HEK293T (cell line): Measurements from ENCODE around the gene GPD2.

ENCODE experiments used
- CTCF ChIA-PET: fragments of 350-600 bp; formaldehyde crosslinking; extraction: SDS; loops from one replicate; lab custom pipeline; 2021; ENCODE audit warnings: antibody characterized with exemption, inconsistent platforms; lab: Yijun Ruan, JAX
- POLR2A ChIA-PET: fragments of 350-600 bp; formaldehyde crosslinking; extraction: SDS; loops from one replicate; lab custom pipeline; 2020; ENCODE audit warnings: antibody characterized with exemption, inconsistent platforms; lab: Yijun Ruan, JAX
- DNase-seq: peaks from one replicate; pipeline ENCODE4 v3.0.0; 2012; ENCODE audit warnings: mixed read lengths; ENCODE audit errors: extremely low spot score
- ARNT ChIP-seq: fragments of 450-650 bp; IDR thresholded peaks from 2 replicates; pipeline ENCODE4 v1.6.1; 2017; ENCODE audit warnings: mild to moderate bottlenecking
- BHLHE40 ChIP-seq: fragments of 450-650 bp; IDR thresholded peaks from 2 replicates; pipeline ENCODE4 v1.6.1; 2016; ENCODE audit warnings: mild to moderate bottlenecking, moderate library complexity, borderline replicate concordance
- CTBP1 ChIP-seq: fragments of 450-650 bp; IDR thresholded peaks from 2 replicates; pipeline ENCODE4 v1.6.1; 2016; ENCODE audit warnings: borderline replicate concordance
- ELF4 ChIP-seq: fragments of 450-650 bp; IDR thresholded peaks from 2 replicates; pipeline ENCODE4 v1.6.1; 2017; ENCODE audit warnings: antibody characterized with exemption
- FOXA1 ChIP-seq: fragments of 450-650 bp; IDR thresholded peaks from 2 replicates; pipeline ENCODE4 v1.6.1; 2016; ENCODE audit warnings: mild to moderate bottlenecking
- FOXK2 ChIP-seq: fragments of 450-650 bp; IDR thresholded peaks from 2 replicates; pipeline ENCODE4 v1.6.1; 2016; ENCODE audit warnings: mild to moderate bottlenecking
- FOXM1 ChIP-seq: fragments of 450-650 bp; IDR thresholded peaks from 2 replicates; pipeline ENCODE4 v1.6.1; 2017; ENCODE audit warnings: mild to moderate bottlenecking, borderline replicate concordance
- HDGF ChIP-seq: fragments of 450-650 bp; IDR thresholded peaks from 2 replicates; pipeline ENCODE4 v1.6.1; 2017; ENCODE audit warnings: antibody characterized with exemption, borderline replicate concordance
- L3MBTL2 ChIP-seq: fragments of 450-650 bp; conservative IDR thresholded peaks from 2 replicates; pipeline ENCODE4 v1.6.1; 2016; ENCODE audit warnings: mild to moderate bottlenecking
- LEF1 ChIP-seq: fragments of 450-650 bp; IDR thresholded peaks from 2 replicates; pipeline ENCODE4 v1.6.1; 2017; ENCODE audit warnings: mild to moderate bottlenecking, borderline replicate concordance
- NFRKB ChIP-seq: fragments of 450-650 bp; IDR thresholded peaks from 2 replicates; pipeline ENCODE4 v1.6.1; 2016; ENCODE audit warnings: mild to moderate bottlenecking, moderate library complexity
- PKNOX1 ChIP-seq: fragments of 450-650 bp; IDR thresholded peaks from 2 replicates; pipeline ENCODE4 v1.6.1; 2016
- SP1 ChIP-seq: fragments of 450-650 bp; IDR thresholded peaks from 2 replicates; pipeline ENCODE4 v1.6.1; 2017
- SUZ12 ChIP-seq: fragments of 450-650 bp; IDR thresholded peaks from 2 replicates; pipeline ENCODE4 v1.6.1; 2016; ENCODE audit warnings: mild to moderate bottlenecking
- TARDBP ChIP-seq: fragments of 450-650 bp; IDR thresholded peaks from 2 replicates; pipeline ENCODE4 v1.6.1; 2016
- ZNF384 ChIP-seq: fragments of 450-650 bp; IDR thresholded peaks from 2 replicates; pipeline ENCODE4 v1.6.1; 2016

Gene GPD2

GRCh38 chr2:156622491-156622890, 186.3 kb downstream of the GPD2 start:
- TF ChIP-seq ZNF384 (no peak), CTBP1 (no peak), NFRKB (no peak), ELF4 (no peak), HDGF (no peak)
- ChIA-PET CTCF (no interaction called here), POLR2A (no interaction called here)
- no peak for DNase-seq

GRCh38 chr2:156625360-156626170, 189.4 kb downstream of the GPD2 start:
- POLR2A ChIA-PET: no interaction called here
- no peak for TF ChIP-seq FOXM1
- no peak for TF ChIP-seq CTBP1
- TF ChIP-seq HDGF: no peak
- no peak for TF ChIP-seq TARDBP
- no peak for DNase-seq
- CTCF ChIA-PET: no interaction called here

- no peak for TF ChIP-seq LEF1
- TF ChIP-seq HDGF: no peak
- no peak for TF ChIP-seq ARNT
- DNase-seq: no peak
- ChIA-PET POLR2A (no interaction called here), CTCF (no interaction called here)
Observed at GRCh38 chr2:156626931-156627330, 190.8 kb downstream of the GPD2 start.

- ChIA-PET CTCF (no interaction called here), POLR2A (no interaction called here)
- TF ChIP-seq FOXA1 (no peak), ZNF384 (no peak), SUZ12 (no peak), ARNT (no peak), FOXK2 (no peak), L3MBTL2 (no peak), BHLHE40 (no peak), PKNOX1 (no peak), ELF4 (no peak), SP1 (no peak)
- DNase-seq: no peak
Observed at GRCh38 chr2:156630579-156631337, 194.6 kb downstream of the GPD2 start.

- TF ChIP-seq L3MBTL2 (no peak), HDGF (no peak), ZNF384 (no peak), NFRKB (no peak), FOXA1 (no peak), PKNOX1 (no peak), CTBP1 (no peak), FOXK2 (no peak)
- no peak for DNase-seq
- POLR2A ChIA-PET: no interaction called here
- CTCF ChIA-PET: no interaction called here
Observed at GRCh38 chr2:156635646-156636045, 199.5 kb downstream of the GPD2 start.
